Posterior cingulate gyrus (tissue), 11 donors: ENCODE data around the gene HBE1.

Experiments used
- DNase-seq, 10 donors: peaks; one replicate each; pipeline versions ENCODE4 v3.0.0 to v3.0.0-alpha.2; 2020 to 2021; ENCODE audit warnings: mixed read lengths in 3 of 10
- intact Hi-C: fragments of 100-400 bp; cut with DNase I; formaldehyde crosslinking; loops from one replicate; pipeline ENCODE4 v1.15.1; 2023

The HBE1 gene

GRCh38 chr11:5238486-5238885, 31.3 kb downstream of the HBE1 start:
- intact Hi-C loops, result no loop called here
- no peak for DNase-seq

DNA sequence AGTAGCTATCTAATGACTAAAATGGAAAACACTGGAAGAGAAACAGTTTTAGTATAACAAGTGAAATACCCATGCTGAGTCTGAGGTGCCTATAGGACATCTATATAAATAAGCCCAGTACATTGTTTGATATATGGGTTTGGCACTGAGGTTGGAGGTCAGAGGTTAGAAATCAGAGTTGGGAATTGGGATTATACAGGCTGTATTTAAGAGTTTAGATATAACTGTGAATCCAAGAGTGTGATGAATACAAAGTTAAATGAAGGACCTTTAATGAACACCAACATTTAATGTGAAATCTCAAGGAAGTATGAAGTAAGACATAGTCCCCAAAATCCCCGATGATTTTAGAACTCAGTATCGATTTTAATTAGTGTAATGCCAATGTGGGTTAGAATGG, 32.3 kb downstream of the HBE1 start:
- DNase-seq, result no peak
- intact Hi-C loops, result no loop called here

GRCh38 chr11:5235364-5236095, 34.2 kb downstream of the HBE1 start:
- DNase-seq, result no peak
- intact Hi-C loops, result no loop called here

DNA sequence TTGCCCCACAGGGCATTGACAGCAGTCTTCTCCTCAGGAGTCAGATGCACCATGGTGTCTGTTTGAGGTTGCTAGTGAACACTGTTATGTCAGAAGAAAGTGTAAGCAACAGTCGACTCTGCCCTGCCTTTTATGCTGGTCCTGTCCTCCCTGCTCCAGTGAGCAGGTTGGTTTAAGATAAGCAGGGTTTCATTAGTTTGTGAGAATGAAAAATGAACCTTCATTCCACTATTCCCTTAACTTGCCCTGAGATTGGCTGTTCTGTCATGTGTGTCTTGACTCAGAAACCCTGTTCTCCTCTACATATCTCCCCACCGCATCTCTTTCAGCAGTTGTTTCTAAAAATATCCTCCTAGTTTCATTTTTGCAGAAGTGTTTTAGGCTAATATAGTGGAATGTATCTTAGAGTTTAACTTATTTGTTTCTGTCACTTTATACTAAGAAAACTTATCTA, 35.3 kb downstream of the HBE1 start, which contains the start of gene HBD:
TSS of gene HBD (minus strand) at position 103 of the 454 bp plus-strand sequence. CDS start at position 53, 50 bp downstream.
- no peak for DNase-seq
- intact Hi-C loops, result no loop called here

GRCh38 chr11:5233307-5233706, 36.4 kb downstream of the HBE1 start:
- intact Hi-C loops, result no loop called here
- no peak for DNase-seq

GRCh38 chr11:5232821-5233220, 36.9 kb downstream of the HBE1 start:
- intact Hi-C loops, result no loop called here
- no peak for DNase-seq

- DNase-seq, result no peak
- intact Hi-C loops, result no loop called here
Observed at GRCh38 chr11:5232176-5232575, 37.6 kb downstream of the HBE1 start.

GRCh38 chr11:5231111-5231510, 38.6 kb downstream of the HBE1 start:
- intact Hi-C loops, result no loop called here
- no peak for DNase-seq

GRCh38 chr11:5230266-5230665, 39.5 kb downstream of the HBE1 start:
- intact Hi-C loops, result no loop called here
- DNase-seq, result no peak

DNA sequence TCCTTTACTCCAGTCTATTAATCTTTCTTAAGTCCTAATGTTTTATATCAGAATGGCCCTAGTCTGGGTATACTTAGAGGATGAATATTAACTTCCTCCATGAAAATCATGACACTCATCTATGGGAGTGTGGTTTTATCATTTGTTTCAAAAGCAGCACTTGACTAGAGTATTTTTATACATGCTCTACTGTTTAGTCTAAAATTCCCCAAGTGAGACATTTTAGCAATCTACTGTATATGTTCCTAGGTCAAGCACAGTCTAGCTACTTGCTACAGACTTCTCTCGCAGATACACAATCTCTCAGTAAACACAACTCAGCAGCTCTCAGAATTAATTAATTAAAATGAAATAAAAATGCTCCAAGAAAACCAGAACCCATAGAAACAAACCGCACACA, 39.9 kb downstream of the HBE1 start:
- intact Hi-C loops, result no loop called here
- DNase-seq, result no peak

GRCh38 chr11:5229356-5229755, 40.4 kb downstream of the HBE1 start:
- intact Hi-C loops, result no loop called here

GRCh38 chr11:5228124-5228523, 41.6 kb downstream of the HBE1 start:
- DNase-seq, result no peak
- intact Hi-C loops, result no loop called here

More at GRCh38 chr11:5229356-5229755, 40.4 kb downstream of the HBE1 start:
- no peak for DNase-seq

DNA sequence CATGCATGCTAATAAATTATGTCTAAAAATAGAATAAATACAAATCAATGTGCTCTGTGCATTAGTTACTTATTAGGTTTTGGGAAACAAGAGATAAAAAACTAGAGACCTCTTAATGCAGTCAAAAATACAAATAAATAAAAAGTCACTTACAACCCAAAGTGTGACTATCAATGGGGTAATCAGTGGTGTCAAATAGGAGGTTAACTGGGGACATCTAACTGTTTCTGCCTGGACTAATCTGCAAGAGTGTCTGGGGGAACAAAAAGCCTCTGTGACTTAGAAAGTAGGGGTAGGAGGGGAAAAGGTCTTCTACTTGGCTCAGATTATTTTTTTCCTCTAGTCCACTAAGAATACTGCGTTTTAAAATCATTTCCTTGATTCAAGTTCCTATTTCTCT, 42.1 kb downstream of the HBE1 start:
- intact Hi-C loops, result no loop called here
- DNase-seq, result no peak

GRCh38 chr11:5226732-5227310, 42.9 kb downstream of the HBE1 start, which contains the start of gene HBB:
TSS of gene HBB (minus strand) at chr11:5227071. CDS start at chr11:5227021, 50 bp downstream.
- peak in 1 of 10 donors; percentile 61 for DNase-seq
- intact Hi-C loops, result no loop called here

GRCh38 chr11:5225480-5225871, 44.3 kb downstream of the HBE1 start:
- no peak for DNase-seq
- intact Hi-C loops, result no loop called here

DNA sequence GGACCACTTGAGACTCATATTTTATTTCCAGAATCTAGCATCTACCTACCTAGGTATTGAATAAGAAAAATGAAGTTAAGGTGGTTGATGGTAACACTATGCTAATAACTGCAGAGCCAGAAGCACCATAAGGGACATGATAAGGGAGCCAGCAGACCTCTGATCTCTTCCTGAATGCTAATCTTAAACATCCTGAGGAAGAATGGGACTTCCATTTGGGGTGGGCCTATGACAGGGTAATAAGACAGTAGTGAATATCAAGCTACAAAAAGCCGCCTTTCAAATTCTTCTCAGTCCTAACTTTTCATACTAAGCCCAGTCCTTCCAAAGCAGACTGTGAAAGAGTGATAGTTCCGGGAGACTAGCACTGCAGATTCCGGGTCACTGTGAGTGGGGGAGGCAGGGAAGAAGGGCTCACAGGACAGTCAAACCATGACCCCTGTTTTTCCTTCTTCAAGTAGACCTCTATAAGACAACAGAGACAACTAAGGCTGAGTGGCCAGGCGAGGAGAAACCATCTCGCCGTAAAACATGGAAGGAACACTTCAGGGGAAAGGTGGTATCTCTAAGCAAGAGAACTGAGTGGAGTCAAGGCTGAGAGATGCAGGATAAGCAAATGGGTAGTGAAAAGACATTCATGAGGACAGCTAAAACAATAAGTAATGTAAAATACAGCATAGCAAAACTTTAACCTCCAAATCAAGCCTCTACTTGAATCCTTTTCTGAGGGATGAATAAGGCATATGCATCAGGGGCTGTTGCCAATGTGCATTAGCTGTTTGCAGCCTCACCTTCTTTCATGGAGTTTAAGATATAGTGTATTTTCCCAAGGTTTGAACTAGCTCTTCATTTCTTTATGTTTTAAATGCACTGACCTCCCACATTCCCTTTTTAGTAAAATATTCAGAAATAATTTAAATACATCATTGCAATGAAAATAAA, 44.9 kb downstream of the HBE1 start:
- no peak for DNase-seq
- intact Hi-C loops, result no loop called here

DNA sequence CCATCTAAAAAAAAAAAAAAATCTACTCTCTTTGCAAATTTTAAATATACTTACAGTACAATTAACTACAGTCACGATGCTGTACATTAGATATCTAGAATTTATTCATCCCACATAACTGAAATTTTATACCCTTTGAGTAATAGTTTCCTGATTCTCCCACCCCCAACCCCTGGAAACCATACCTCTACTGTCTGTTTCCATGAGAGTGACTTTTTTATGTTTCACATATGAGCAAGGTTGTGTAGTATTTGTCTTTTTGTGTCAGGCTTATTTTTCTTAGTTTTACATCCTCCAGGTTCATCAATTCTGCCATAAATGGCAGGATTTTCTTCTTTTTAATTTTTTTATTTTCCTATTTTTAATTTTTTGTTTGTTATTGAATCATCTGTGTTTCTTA, 46.1 kb downstream of the HBE1 start:
- DNase-seq, result no peak
- intact Hi-C loops, result no loop called here

DNA sequence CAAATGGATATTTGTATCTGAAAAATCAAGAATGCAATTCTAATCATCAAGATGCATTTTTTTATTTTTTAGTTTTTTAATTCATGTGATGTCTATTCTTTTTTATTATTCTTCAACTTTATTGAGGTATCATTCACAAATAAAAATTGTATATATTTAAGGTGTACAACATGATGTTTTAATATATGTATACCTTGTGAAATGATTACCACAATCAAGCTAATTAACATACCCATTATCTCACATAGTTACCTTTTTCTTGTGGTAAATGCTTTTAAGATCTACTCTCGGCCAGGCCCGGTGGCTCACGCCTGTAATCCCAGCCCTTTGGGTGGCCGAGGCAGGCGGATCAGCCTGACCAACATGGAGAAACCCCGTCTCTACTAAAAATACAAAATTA, 46.6 kb downstream of the HBE1 start:
- intact Hi-C loops, result no loop called here
- DNase-seq, result no peak
